PC-9 (cell line): Measurements from ENCODE around the gene EDNRB. TPM values are rescaled to one million over a fixed set of nuclear protein-coding genes. Genes with fewer than 3 reads are reported as not detected.

Source experiments
- BruUV-seq: library from RNA; stranded (reverse); fragments of 400-500 nt; replicated peaks from 2 replicates; lab custom pipeline; 2021; lab: Mats Ljungman, UMichigan
- CTCF ChIA-PET: fragments of 300-600 bp; sonication (Branson Sonifier 250); formaldehyde crosslinking; loops from one replicate; lab custom pipeline; 2022; ENCODE audit warnings: antibody characterized with exemption; lab: Charles Lee
- POLR2A ChIA-PET: fragments of 300-600 bp; sonication (Branson Sonifier 250); formaldehyde crosslinking; loops from one replicate; lab custom pipeline; 2022; ENCODE audit warnings: antibody characterized with exemption; ENCODE audit not compliant: unreplicated experiment; lab: Charles Lee
- DNase-seq, 2 experiments: peaks; one replicate each; pipeline versions ENCODE4 v3.0.0 to v3.0.0-alpha.2; 2015 to 2022; ENCODE audit warnings: mixed read lengths in 1 of 2
- H2AFZ ChIP-seq: fragments of 200-600 bp; sonication (generic); 2 replicates; pipeline ENCODE4 v1.8.1; 2017; ENCODE audit warnings: antibody characterized with exemption
- H3F3A ChIP-seq: fragments of 200-600 bp; sonication (generic); 2 replicates; pipeline ENCODE4 v1.8.1; 2017; ENCODE audit warnings: antibody characterized with exemption, mild to moderate bottlenecking, low read depth; ENCODE audit not compliant: insufficient read depth
- H3K27ac ChIP-seq: fragments of 200-600 bp; sonication (generic); 2 replicates; pipeline ENCODE4 v1.6.1; 2016; ENCODE audit warnings: mixed run types
- H3K27me3 ChIP-seq: fragments of 200-600 bp; sonication (generic); 2 replicates; pipeline ENCODE4 v1.6.1; 2016; ENCODE audit warnings: low read depth, mixed run types; ENCODE audit not compliant: insufficient read depth
- H3K36me3 ChIP-seq: fragments of 200-600 bp; sonication (generic); 2 replicates; pipeline ENCODE4 v1.6.1; 2016; ENCODE audit warnings: low read depth, mixed run types
- H3K4me1 ChIP-seq: fragments of 200-600 bp; sonication (generic); replicated peaks from 2 replicates; pipeline ENCODE4 v1.6.1; 2016; ENCODE audit warnings: mixed run types; ENCODE audit not compliant: insufficient read depth
- H3K4me2 ChIP-seq: fragments of 200-600 bp; sonication (generic); 2 replicates; pipeline ENCODE4 v1.6.1; 2017; ENCODE audit warnings: mixed run types
- H3K4me3 ChIP-seq: fragments of 200-600 bp; sonication (generic); 2 replicates; pipeline ENCODE4 v1.6.1; 2016; ENCODE audit warnings: mixed run types
- H3K79me2 ChIP-seq: fragments of 200-600 bp; sonication (generic); 2 replicates; pipeline ENCODE4 v1.6.1; 2017; ENCODE audit warnings: low read depth, mixed run types
- H3K9me2 ChIP-seq: fragments of 200-600 bp; sonication (generic); 2 replicates; pipeline ENCODE4 v1.8.1; 2017; ENCODE audit warnings: mild to moderate bottlenecking; ENCODE audit not compliant: insufficient read depth
- H3K9me3 ChIP-seq: fragments of 200-600 bp; sonication (generic); 2 replicates; pipeline ENCODE4 v1.8.1; 2016; ENCODE audit warnings: low read depth; ENCODE audit not compliant: insufficient read depth
- H4K20me1 ChIP-seq: fragments of 200-600 bp; sonication (generic); 2 replicates; pipeline ENCODE4 v1.8.1; 2017; ENCODE audit not compliant: insufficient read depth
- EZH2 ChIP-seq: fragments of 200-600 bp; sonication (generic); IDR thresholded peaks from 2 replicates; pipeline ENCODE4 v1.8.0; 2017; ENCODE audit warnings: antibody characterized with exemption, low read depth
- intact Hi-C: fragments of 100-400 bp; cut with micrococcal nuclease; formaldehyde crosslinking; loops from one replicate; pipeline ENCODE4 v1.10.0; 2022; ENCODE audit not compliant: unreplicated experiment
- total RNA-seq: library from RNA; stranded (reverse); gene quantifications from 2 replicates; pipeline ENCODE4 v1.2.3, GENCODE V29; 2021
- TF ChIP-seq, protein P1 (sequence below): fragments of 200-600 bp; sonication (generic); conservative IDR thresholded peaks from 2 replicates; pipeline ENCODE4 v1.6.1; 2017; ENCODE audit warnings: mixed run types, antibody characterized with exemption, mild to moderate bottlenecking, moderate library complexity

The EDNRB gene
- total RNA-seq, 1 experiment from 2014 or later = not detected

DNA sequence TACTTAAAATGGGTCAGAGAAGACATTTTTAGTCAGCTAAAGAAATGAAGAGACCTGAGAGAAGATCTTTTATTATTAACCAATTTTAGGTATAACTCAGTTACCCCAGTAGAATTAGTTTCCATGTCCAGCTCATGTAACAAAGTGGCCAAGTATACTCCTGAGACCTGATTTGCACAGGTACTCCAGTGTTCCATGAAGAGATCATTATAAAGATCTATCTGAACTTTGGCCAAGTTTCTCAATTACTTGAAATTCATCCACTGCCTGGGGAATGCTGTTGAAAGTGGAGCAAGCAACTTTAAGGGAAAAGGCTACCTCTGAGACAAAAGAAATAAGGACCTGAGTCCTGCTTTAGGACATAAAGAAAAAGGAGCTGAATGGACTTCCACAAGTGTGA is 47.0 kb downstream of the EDNRB start:
- Histone ChIP-seq H4K20me1 (no peaks in the 10 kb centered on the region), H3K27me3 (no peaks in the 10 kb centered on the region), H3K9me2 (no peaks in the 10 kb centered on the region), H3K4me2 (no peak overlapping the region), H3K9me3 (no peaks in the 10 kb centered on the region), H3K36me3 (no peaks in the 10 kb centered on the region), H3K79me2 (no peaks in the 10 kb centered on the region), H3K4me3 (no peak overlapping the region), H3F3A (no peaks in the 10 kb centered on the region), H3K27ac (no peak overlapping the region), H3K4me1 (no peaks in the 10 kb centered on the region), H2AFZ (no peak overlapping the region)
- DNase-seq = no peak
- ChIA-PET POLR2A (no interaction called here), CTCF (no interaction called here)
- intact Hi-C loops = no loop called here
- BruUV-seq = no TSS peak
- TF ChIP-seq, protein P1, sequence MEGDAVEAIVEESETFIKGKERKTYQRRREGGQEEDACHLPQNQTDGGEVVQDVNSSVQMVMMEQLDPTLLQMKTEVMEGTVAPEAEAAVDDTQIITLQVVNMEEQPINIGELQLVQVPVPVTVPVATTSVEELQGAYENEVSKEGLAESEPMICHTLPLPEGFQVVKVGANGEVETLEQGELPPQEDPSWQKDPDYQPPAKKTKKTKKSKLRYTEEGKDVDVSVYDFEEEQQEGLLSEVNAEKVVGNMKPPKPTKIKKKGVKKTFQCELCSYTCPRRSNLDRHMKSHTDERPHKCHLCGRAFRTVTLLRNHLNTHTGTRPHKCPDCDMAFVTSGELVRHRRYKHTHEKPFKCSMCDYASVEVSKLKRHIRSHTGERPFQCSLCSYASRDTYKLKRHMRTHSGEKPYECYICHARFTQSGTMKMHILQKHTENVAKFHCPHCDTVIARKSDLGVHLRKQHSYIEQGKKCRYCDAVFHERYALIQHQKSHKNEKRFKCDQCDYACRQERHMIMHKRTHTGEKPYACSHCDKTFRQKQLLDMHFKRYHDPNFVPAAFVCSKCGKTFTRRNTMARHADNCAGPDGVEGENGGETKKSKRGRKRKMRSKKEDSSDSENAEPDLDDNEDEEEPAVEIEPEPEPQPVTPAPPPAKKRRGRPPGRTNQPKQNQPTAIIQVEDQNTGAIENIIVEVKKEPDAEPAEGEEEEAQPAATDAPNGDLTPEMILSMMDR = no peak
- TF ChIP-seq EZH2 = no peak

DNA sequence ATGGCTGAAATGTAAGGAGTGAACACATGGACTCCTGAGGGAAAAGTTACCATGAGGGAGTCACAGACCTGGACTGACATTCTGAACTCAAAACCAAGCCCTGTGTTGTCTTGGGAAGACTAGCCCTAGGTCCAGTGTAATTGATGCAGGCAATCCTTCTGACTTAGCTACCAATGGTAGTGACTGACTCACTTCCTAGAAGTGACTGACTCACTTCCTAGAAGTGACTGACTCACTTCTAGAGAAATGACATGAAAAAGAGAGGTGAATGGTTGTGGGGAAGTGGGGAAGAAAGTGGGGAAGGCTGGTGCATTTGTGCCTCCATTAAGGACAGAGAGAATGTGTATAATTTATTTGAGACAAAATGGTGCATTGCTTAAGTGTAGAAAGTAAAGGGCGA is 49.9 kb downstream of the EDNRB start:
- TF ChIP-seq, protein P1 = no peak
- TF ChIP-seq EZH2 = no peak
- no TSS peak for BruUV-seq
- H2AFZ ChIP-seq = no peak overlapping the region
- H3K9me3 ChIP-seq = no peaks in the 10 kb centered on the region
- no peak overlapping the region for H3K27ac ChIP-seq
- H3K27me3 ChIP-seq = no peaks in the 10 kb centered on the region
- POLR2A ChIA-PET = no interaction called here
- no peaks in the 10 kb centered on the region for H3K9me2 ChIP-seq
- H3K4me1 ChIP-seq = no peaks in the 10 kb centered on the region
- H3K4me3 ChIP-seq = no peak overlapping the region
- CTCF ChIA-PET = no interaction called here
- no peaks in the 10 kb centered on the region for H3F3A ChIP-seq
- DNase-seq = no peak
- intact Hi-C loops = no loop called here
- no peaks in the 10 kb centered on the region for H3K79me2 ChIP-seq
- no peaks in the 10 kb centered on the region for H3K36me3 ChIP-seq
- H4K20me1 ChIP-seq = no peaks in the 10 kb centered on the region
- no peak overlapping the region for H3K4me2 ChIP-seq

DNA sequence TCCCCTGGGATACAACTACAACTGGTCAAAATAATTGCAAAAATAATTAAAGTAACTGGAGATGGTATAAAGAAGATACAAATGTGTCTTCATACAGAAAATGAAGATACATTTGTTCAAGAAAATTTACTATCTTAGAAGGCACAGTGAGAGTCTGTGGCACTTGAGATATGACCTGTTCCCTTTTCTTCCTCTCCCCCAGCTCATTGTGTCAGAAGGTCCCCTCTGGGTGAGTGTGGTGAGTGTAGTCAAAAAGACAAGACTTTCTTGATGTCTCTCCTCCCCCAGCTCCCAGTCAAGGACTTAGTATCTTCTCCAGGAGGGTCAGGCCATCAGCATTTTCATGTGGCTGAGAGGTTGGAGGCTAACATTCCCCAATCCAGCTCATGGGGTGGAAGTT is 51.7 kb downstream of the EDNRB start:
- H3K4me2 ChIP-seq = no peak overlapping the region
- no peak for DNase-seq
- no peak overlapping the region for H2AFZ ChIP-seq
- no peaks in the 10 kb centered on the region for H3K79me2 ChIP-seq
- no peaks in the 10 kb centered on the region for H3K4me1 ChIP-seq
- no peaks in the 10 kb centered on the region for H3K9me3 ChIP-seq
- ChIA-PET CTCF (no interaction called here), POLR2A (no interaction called here)
- no TSS peak for BruUV-seq
- no peaks in the 10 kb centered on the region for H4K20me1 ChIP-seq
- no peaks in the 10 kb centered on the region for H3K9me2 ChIP-seq
- no peaks in the 10 kb centered on the region for H3K27me3 ChIP-seq
- no peak for TF ChIP-seq EZH2
- TF ChIP-seq, protein P1 = no peak
- H3K4me3 ChIP-seq = no peak overlapping the region
- no peaks in the 10 kb centered on the region for H3K36me3 ChIP-seq
- intact Hi-C loops = no loop called here
- no peak overlapping the region for H3K27ac ChIP-seq
- H3F3A ChIP-seq = no peaks in the 10 kb centered on the region
